M059J (cell line): Measurements from ENCODE around the gene TBCB. TPM values are rescaled to one million over a fixed set of nuclear protein-coding genes. Genes with fewer than 3 reads are reported as not detected.
"Not testable (repeated sequence)": the region's sequence is repeated elsewhere in the genome, so short reads cannot be mapped to it uniquely, and the experiment has no call there.

Source experiments
- DNase-seq: peaks from one replicate; pipeline ENCODE4 v3.0.0-alpha.2; 2012; ENCODE audit warnings: low read depth
- total RNA-seq: library from RNA; depleted of rRNA; stranded (reverse); fragments of >200 nt; shearing (Covaris generic); gene quantifications from 2 replicates; pipeline ENCODE4 v1.2.3, GENCODE V29; 2014

Gene TBCB
- total RNA-seq, 1 experiment from 2014 or later: 372 TPM

DNA sequence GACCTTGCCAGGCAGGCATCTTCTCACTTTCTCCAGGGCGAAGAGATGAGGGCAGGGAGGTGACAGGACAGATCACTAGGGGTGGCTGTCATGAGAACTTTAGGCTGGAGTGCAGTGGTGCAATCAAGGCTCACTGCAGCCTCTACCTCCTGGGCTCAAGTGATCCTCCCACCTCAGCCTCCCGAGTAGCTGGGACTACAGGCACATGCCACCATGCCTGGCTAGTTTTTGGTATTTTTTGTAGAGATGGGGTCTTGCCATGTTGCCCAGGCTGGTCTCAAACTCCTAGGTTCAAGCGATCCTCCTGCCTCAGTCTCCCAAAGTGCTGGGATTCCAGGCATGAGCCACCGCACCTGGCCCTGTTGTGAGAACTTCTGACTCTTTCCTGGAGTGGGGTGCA lies 19.6 kb downstream of the TBCB start:
- not testable (repeated sequence) for DNase-seq

GRCh38 chr19:36136964-36137686 lies 21.9 kb downstream of the TBCB start:
- peak; percentile 97 for DNase-seq

GRCh38 chr19:36139120-36139472 lies 23.8 kb downstream of the TBCB start:
- DNase-seq: no peak

DNA sequence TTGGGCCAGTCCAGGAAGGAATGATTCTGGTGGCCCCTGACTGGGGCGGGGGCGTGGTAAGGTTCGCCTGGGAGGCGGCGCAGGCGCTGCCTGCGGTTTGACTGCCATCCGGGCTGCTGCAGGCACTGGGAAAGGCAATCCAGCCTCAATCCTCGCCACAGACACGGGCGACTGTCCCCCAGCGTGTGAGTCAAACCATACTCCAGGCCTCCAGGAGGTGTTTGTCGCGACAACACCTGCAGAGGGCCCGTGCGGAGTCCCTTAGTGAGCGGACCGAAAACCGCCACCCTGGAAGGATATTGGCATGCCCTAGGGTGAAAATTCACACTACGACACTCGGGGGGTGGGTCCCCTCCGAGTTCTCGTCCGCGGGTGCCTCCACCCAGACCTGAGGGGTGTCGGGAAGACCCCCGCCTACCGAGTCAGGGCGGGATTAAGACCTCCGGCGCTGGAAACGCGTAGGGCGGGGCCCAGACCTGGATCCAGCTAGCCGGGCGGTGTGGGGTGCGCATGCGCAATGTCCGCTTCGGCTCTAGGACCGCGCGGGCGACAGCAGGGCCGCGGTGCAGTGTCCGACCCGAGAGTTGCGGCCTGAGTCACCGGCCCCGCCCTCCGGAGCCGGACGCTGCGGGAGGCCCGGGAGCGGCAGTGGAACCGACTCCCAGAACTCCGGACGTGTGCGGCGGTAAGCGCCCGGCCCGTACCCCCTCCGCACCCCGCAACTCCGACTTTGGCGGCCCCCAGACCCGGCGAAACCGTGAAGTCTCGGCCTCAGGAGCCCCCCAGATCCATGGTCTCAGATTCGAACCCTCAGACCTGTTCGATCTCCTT lies 24.4 kb downstream of the TBCB start, which contains the start of gene CAPNS1:
Gene CAPNS1, plus strand, starts transcription at position 594 of the 831 bp plus-strand sequence. CDS start 946 bp downstream, outside the sequence.
- DNase-seq: peak; percentile 95

- peak; percentile 66 for DNase-seq
These were observed 25.2 kb downstream of the TBCB start for GRCh38 chr19:36140304-36141038.

GRCh38 chr19:36141039-36141927 lies 26.0 kb downstream of the TBCB start:
- DNase-seq: peak; percentile 79

- no peak for DNase-seq
These were observed 26.8 kb downstream of the TBCB start for GRCh38 chr19:36142046-36142445.

DNA sequence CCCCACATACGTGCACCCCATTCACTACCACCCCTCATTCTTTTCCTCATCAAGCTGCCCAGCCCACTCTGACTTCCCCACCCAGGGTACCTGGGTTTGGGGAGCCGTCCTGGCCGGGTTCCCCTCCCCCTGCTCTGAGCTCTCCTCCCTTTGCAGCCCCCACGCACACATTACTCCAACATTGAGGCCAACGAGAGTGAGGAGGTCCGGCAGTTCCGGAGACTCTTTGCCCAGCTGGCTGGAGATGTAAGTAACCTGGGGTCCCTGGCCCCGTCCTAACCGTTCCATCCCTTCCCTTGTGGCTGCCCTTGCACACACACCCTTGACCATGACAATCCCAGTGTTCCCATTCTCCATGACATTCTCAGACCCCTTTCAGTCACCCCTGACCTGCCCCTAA lies 27.2 kb downstream of the TBCB start:
- DNase-seq: no peak

- no peak for DNase-seq
These were observed 29.4 kb downstream of the TBCB start for GRCh38 chr19:36144624-36145023.

GRCh38 chr19:36149673-36150406 lies 34.6 kb downstream of the TBCB start:
- DNase-seq: no peak

- no peak for DNase-seq
These were observed 35.3 kb downstream of the TBCB start for GRCh38 chr19:36150586-36150985.

GRCh38 chr19:36151144-36152018 lies 36.1 kb downstream of the TBCB start:
- no peak for DNase-seq

DNA sequence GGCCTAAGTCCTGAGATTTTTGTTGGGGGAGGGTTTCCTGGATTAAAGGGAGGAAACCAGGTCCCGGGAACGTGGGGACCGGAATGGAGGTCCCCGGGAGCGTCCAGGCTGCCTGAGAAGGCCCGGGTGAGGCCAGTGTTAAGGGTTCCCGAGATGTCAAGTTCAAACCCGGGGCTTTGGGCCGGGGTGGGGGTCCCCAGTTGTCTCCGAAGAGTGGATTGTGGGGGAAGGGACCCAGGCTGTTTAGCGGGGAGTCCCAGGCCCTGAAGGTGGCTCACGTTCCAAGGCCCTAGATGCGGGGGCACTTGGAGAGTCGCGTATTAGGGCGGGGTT lies 36.7 kb downstream of the TBCB start:
- no peak for DNase-seq

GRCh38 chr19:36152352-36153091 lies 37.3 kb downstream of the TBCB start, which contains the start of gene COX7A1:
Gene COX7A1, minus strand, starts transcription at chr19:36152447. Its CDS starts 40 bp downstream, at chr19:36152407.
- no peak for DNase-seq

- no peak for DNase-seq
These were observed 37.9 kb downstream of the TBCB start for GRCh38 chr19:36153126-36153525.

DNA sequence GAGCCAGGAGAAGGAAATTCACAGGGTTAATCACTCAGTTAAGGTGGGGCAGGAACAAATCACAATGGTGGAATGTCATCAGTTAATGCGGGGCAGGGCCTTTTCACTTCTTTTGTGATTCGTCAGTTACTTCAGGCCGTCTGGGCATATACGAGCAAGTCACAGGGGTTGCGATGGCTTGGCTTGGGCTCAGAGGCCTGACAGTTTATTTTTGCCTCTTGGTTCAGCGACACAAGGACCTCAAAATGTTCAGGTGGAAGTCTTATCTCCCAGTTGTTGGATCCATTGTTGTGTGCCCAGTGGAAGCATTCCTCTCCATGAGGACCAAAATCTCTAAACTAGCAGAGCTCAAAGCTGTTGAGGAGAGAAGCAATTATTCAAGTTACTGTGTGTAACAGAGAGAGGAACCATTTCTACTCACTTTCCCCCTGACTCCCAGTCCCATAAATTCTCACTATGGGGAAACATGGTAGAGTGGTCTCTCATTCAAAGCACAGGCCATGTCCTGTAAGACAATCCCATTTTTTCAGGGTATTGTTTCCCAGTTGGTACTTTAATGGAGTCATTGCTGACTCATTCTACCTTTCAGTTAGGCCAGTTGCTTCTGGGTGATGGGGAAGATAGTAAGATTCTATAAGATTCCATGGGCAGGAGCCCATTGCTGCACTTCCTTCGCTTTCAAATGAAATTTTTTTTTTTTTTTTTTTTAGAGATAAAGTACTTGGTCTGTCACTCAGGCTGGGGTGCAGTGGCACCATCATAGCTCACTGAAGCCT lies 45.7 kb downstream of the TBCB start:
- DNase-seq: no peak

DNA sequence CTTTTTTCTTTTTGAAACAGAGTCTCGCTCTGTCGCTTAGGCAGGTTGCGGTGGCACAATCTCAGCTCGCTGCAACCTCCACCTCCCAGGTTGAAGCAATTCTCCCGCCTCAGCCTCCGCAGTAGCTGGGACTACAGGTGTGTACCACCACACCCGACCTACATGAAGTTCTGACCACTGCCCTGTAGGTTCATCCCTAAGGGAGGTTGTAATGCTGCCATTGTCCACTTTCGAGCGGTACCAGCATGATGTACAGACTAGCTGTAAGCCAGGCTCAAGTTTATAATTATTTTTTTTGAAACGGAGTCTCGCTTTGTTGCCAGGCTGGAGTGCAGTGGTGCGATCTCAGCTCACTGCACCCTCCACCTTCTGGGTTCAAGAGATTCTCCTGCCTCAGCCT lies 48.5 kb downstream of the TBCB start:
- DNase-seq: no peak
